ACC112 (cell line): Measurements from ENCODE around the gene KIF26B.

Experiments
- H2AFZ ChIP-seq: fragments of 200-600 bp; sonication (generic); one replicate; pipeline ENCODE4 v1.6.0; 2017; ENCODE audit warnings: antibody characterized with exemption, low read length; ENCODE audit not compliant: unreplicated experiment
- H3K27ac ChIP-seq: fragments of 200-600 bp; sonication (generic); 2 replicates; pipeline ENCODE4 v1.5.1; 2014; ENCODE audit warnings: low read depth, mild to moderate bottlenecking, antibody characterized with exemption, low read length, moderate library complexity
- H3K27me3 ChIP-seq: fragments of 200-600 bp; sonication (generic); 2 replicates; pipeline ENCODE4 v1.6.1; 2014; ENCODE audit warnings: mild to moderate bottlenecking, antibody characterized with exemption, low read length, moderate library complexity, mixed read lengths; ENCODE audit not compliant: insufficient read depth
- H3K36me3 ChIP-seq: fragments of 200-600 bp; sonication (generic); 2 replicates; pipeline ENCODE4 v1.6.1; 2016; ENCODE audit warnings: mild to moderate bottlenecking, antibody characterized with exemption, low read length, moderate library complexity, mixed read lengths; ENCODE audit not compliant: insufficient read depth
- H3K4me1 ChIP-seq: fragments of 200-600 bp; sonication (generic); one replicate; pipeline ENCODE4 v1.6.1; 2016; ENCODE audit warnings: low read length, mixed read lengths; ENCODE audit not compliant: insufficient read depth, unreplicated experiment, control insufficient read depth
- H3K4me3 ChIP-seq: fragments of 200-600 bp; sonication (generic); 2 replicates; pipeline ENCODE4 v1.5.1; 2014; ENCODE audit warnings: mild to moderate bottlenecking, low read depth, low read length
- H3K79me2 ChIP-seq: fragments of 200-600 bp; sonication (generic); one replicate; pipeline ENCODE4 v1.6.0; 2016; ENCODE audit warnings: low read length; ENCODE audit not compliant: control insufficient read depth, unreplicated experiment, insufficient read depth

The KIF26B gene

DNA sequence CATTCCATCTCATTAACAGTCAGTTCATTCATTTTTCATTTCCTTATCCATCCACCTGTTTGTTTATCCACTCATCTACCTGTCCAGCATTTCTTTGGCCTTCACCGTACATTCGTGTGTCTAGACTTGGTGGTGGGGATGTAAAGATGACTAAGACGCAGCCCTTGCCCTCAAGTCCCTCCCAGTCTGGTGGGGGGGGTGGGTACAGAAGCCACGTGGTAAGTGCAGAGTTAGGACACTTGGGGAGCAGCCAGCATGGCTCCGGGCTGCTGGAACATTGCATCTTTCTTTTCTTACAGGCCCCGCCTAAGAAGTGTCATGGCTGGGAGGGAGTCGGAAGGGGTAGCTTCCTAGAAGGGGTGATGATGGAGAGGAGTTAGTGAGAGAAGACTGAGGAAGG is 17.2 kb downstream of the KIF26B start:
- Histone ChIP-seq H3K36me3 (no peaks in the 10 kb centered on the region), H3K4me3 (no peak overlapping the region), H3K79me2 (no peaks in the 10 kb centered on the region), H3K4me1 (no peaks in the 10 kb centered on the region), H2AFZ (no peak overlapping the region), H3K27ac (no peak overlapping the region), H3K27me3 (peaks cover 9% of the 10 kb centered on the region)

DNA sequence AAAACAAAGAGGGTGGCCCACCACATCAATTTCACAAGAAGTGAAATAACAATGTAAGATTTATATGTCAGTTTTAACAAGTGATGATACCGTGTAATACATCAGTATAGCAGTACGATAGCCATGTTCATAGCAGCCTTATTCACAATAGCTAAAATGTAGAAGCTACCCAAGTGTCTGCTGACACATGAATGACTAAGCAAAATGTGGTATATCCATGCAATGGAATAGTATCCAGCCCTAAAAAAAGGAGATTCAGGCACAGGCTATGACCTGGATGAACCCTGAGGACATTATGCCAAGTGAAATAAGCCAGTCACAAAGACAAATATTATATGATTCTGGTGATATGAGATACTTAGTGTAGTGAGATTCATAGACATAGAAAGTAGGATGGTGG is 18.0 kb downstream of the KIF26B start:
- peaks cover under 1% of the 10 kb centered on the region; the same call in 1 of the 2 replicates for H3K27me3 ChIP-seq
- no peaks in the 10 kb centered on the region for H3K79me2 ChIP-seq
- H3K36me3 ChIP-seq: no peaks in the 10 kb centered on the region
- H2AFZ ChIP-seq: no peak overlapping the region
- H3K27ac ChIP-seq: no peak overlapping the region
- no peaks in the 10 kb centered on the region for H3K4me1 ChIP-seq
- no peak overlapping the region for H3K4me3 ChIP-seq

DNA sequence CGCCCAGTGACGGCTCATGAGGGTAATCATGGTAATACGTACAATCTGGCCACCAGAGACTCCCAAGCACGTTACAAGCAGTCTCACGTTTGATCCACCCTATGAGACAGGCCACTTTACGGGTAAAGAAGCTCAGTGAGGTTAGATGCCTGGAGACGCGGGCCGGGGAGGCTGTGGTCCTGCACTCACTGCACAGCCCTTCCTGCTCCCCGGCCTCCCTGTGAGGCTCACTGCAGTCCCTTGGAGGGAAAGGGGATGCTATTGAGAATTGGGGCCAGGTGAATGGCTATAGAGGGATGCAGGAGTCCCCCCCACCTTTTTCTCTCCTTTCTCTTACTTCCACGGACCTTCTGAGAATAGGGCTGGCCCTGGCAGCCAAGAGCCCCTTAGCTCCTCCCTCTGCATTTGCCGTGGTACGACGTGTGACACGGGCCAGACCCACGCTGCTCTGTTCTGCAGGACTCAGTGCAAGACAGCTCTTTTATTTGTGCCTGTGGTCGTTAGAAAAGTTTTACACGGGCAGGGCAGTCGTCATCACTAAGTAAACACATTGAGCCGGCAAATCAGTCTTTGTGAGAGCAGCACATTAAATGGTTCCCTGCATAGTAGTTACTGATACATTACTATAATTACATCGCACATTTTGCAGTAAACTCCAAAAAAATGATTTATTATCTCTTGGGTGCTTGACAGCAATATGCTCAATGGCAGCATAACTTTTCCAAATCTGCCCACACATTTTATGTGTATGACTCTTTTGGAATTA is 18.8 kb downstream of the KIF26B start:
- Histone ChIP-seq H3K4me1 (no peaks in the 10 kb centered on the region), H3K36me3 (no peaks in the 10 kb centered on the region), H2AFZ (no peak overlapping the region), H3K4me3 (no peak overlapping the region), H3K79me2 (no peaks in the 10 kb centered on the region), H3K27ac (no peak overlapping the region), H3K27me3 (no peaks in the 10 kb centered on the region)

DNA sequence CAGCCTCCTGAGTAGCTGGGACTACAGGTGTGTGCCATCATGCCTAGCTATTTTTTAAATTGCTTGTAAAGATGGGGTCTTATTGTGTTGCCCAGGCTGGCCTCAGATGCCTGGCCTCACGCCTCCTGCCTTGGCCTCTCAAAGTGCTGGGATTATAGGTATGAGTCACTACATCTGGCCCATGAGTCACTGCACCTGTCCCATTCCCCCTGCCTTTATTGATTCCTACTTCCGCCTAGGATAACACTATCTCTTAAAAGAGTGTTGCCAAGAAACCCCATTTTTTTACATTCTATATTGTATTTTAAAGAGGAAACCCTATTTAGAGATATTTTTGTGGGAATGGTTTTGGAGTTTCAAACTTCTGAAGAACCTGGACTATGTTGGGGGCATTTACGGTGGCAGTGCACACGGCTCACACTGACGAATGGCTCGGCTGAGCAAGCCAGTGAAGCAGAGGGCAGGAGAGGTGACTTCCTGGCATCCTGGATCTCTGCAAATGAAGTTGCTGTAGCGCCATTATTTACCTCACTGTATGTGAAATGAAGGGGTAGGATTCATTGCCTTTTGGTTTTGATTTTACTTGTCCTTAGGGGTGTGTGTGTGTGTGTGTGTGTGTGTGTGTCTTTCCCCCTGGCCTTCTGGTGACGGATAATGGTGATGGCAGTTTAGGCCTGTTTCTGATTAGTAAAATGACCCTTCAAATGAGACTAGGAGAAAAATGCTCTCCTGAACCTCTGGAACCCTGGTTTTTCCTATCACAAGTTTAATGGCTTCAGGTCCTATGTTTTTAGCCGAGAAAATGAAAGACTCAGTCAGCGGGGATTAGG is 22.5 kb downstream of the KIF26B start:
- no peak overlapping the region for H2AFZ ChIP-seq
- H3K27me3 ChIP-seq: no peaks in the 10 kb centered on the region
- H3K36me3 ChIP-seq: no peaks in the 10 kb centered on the region
- no peaks in the 10 kb centered on the region for H3K79me2 ChIP-seq
- no peak overlapping the region for H3K27ac ChIP-seq
- H3K4me3 ChIP-seq: no peak overlapping the region
- H3K4me1 ChIP-seq: no peaks in the 10 kb centered on the region

DNA sequence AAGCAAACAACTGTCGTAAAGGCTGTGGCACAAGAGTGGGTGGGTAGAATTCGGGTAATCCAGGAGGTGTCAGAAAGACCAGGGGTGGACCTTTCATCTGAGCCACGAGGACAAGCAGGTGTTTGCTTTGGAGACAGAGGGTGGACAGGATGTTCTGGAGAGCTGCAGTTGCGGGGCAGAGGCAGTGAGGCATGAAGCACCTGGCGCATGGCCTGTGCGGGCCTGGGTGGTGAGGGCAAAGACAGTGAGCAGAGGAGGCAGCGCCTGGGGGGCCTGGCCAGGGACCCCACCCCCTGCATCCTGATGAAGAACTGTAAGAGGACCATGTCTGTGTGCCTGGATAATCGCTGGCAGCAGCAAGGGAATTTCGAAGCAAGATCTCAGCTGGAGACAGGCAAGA is 24.9 kb downstream of the KIF26B start:
- Histone ChIP-seq H3K36me3 (no peaks in the 10 kb centered on the region), H3K79me2 (no peaks in the 10 kb centered on the region), H3K4me3 (no peak overlapping the region), H2AFZ (no peak overlapping the region), H3K27ac (no peak overlapping the region), H3K27me3 (no peaks in the 10 kb centered on the region), H3K4me1 (no peaks in the 10 kb centered on the region)

DNA sequence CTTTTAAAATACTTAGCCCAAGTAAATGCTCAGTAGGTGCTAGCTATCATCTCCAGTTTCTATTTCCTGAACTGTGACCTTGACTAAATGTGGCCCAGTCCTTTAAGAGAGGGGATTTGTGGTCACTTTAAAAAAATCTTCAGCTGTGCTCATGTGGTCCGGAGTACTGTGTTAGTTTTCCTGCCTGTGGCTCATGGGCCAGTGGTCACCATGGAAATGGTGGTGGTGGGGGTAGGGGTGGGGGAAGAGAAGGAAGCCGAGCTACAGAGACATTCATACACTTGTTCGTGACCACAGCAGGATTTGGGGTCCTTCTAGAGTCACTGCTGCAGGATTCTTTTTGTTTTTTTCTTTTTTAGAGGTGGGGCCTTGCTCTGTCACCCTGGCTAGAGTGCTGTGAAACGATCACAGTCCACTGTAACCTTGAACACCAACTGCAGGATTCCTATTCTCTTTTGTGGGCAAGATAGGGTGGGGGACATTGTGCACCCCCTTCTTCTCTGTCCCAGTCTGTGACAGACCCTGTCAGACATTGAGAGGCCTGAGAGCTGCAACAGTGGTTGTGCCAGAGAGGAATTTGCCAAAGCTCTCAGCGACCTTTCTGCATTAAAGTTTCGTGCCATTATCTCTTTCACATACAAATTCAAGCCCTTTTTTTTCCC is 25.8 kb downstream of the KIF26B start:
- no peaks in the 10 kb centered on the region for H3K27me3 ChIP-seq
- no peak overlapping the region for H2AFZ ChIP-seq
- H3K4me3 ChIP-seq: no peak overlapping the region
- H3K4me1 ChIP-seq: no peaks in the 10 kb centered on the region
- no peaks in the 10 kb centered on the region for H3K79me2 ChIP-seq
- H3K27ac ChIP-seq: no peak overlapping the region
- no peaks in the 10 kb centered on the region for H3K36me3 ChIP-seq

DNA sequence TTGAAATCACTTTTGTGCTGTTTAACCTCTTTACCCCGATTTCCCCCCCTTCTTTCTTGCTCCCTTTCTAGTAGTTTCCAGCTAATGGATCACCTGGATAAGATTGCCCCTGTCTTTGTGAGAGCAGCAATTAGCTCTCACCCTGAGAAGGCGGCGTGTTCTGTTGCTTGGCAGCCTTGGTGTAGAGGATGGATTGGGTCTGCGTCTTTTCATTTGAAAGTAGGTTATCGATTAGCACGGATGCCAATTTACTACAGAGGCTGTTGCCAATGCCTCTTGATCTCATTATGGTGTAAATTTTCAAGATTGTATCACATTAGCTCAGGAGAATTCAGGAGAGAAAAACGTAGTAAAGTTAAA is 26.4 kb downstream of the KIF26B start:
- no peak overlapping the region for H3K27ac ChIP-seq

DNA sequence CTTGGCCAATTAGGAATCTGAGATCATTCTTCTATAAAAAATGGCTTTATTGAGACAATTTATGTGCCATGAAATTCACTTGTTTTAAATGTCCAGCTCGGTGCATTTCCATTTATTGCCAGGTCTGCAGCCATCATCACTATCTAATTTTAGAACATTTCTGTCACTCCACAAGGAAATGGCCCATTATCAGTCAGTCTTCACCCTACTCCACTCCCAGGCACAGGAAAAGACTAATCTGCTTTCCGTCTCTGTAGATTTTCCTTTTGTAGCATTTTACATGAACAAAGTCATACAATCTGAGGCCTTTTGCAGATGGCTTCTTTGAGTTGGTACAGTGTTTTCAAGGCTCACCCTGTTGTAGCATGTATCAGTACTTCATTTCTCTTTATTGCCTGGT is 27.2 kb downstream of the KIF26B start:
- Histone ChIP-seq H3K79me2 (no peaks in the 10 kb centered on the region), H3K4me1 (no peaks in the 10 kb centered on the region), H3K27me3 (no peaks in the 10 kb centered on the region), H3K4me3 (no peak overlapping the region), H3K36me3 (no peaks in the 10 kb centered on the region), H3K27ac (no peak overlapping the region), H2AFZ (no peak overlapping the region)

More for the DNA sequence above, 26.4 kb downstream of the KIF26B start:
- no peak overlapping the region for H3K4me3 ChIP-seq
- no peaks in the 10 kb centered on the region for H3K79me2 ChIP-seq
- H3K4me1 ChIP-seq: no peaks in the 10 kb centered on the region
- H2AFZ ChIP-seq: no peak overlapping the region
- H3K36me3 ChIP-seq: no peaks in the 10 kb centered on the region
- no peaks in the 10 kb centered on the region for H3K27me3 ChIP-seq

DNA sequence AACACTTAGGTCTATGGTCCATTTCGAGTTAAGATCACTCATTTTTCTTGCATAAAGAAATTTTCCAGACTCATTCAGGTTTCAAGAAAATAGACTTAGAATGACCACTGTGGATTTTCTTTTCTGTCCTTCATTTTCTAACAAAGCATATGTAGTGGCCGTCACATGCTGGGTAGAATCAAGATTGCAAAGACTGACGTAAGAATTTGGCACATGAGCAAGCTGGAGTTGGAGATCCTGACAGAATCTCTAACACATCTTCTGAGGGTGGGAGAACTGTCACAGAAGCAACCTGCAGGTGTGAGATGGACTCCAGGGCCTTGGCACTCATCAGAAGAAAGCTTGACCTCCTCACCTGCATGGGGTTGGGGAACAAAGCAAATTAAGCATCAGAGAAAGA is 28.6 kb downstream of the KIF26B start:
- Histone ChIP-seq H3K4me1 (no peaks in the 10 kb centered on the region), H2AFZ (no peak overlapping the region), H3K36me3 (no peaks in the 10 kb centered on the region), H3K27me3 (no peaks in the 10 kb centered on the region), H3K79me2 (no peaks in the 10 kb centered on the region), H3K27ac (no peak overlapping the region), H3K4me3 (no peak overlapping the region)

DNA sequence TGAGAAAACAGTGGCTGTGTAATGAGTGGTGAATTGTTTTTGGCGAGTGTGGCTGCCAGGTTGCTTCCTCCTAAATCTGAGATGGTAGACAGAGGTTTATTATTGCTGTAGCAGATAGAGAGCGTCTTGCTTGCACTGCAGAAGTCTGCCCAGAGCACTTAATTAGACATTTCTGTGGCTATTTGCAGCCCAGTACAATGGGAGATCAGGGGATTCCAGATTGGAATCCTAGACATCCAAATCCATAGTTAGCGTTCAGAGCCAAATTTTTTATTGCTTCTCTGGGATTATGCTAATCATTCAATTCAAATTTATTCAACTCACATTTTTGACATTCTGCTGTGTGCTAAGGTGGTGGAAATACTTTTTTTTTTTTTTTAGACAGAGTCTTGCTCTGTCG is 30.0 kb downstream of the KIF26B start:
- Histone ChIP-seq H2AFZ (no peak overlapping the region), H3K27me3 (no peaks in the 10 kb centered on the region), H3K4me3 (no peak overlapping the region), H3K4me1 (no peaks in the 10 kb centered on the region), H3K79me2 (no peaks in the 10 kb centered on the region), H3K36me3 (no peaks in the 10 kb centered on the region), H3K27ac (no peak overlapping the region)
